GM23338 (cell line): ENCODE measurements around the gene KCNB1. TPM values are rescaled to one million over a fixed set of nuclear protein-coding genes. Genes with fewer than 3 reads are reported as not detected.

Experiments used
- ATAC-seq: fragments of 200-7000 bp; cut with Tn5 transposase; 3 replicates; pipeline ENCODE4 v1.9.1; 2020
- DNase-seq: peaks from one replicate; pipeline ENCODE4 v3.0.0-alpha.2; 2015; ENCODE audit warnings: low spot score
- H2AFZ ChIP-seq: fragments of 200-600 bp; sonication (generic); 2 replicates; pipeline ENCODE4 v1.8.0; 2016; ENCODE audit warnings: antibody characterized with exemption, mild to moderate bottlenecking, moderate library complexity
- H3F3A ChIP-seq: fragments of 200-600 bp; sonication (generic); replicated peaks from 2 replicates; pipeline ENCODE4 v1.8.0; 2017; ENCODE audit warnings: antibody characterized with exemption, mixed run types, low read depth
- H3K27ac ChIP-seq: fragments of 200-600 bp; sonication (generic); 2 replicates; pipeline ENCODE4 v1.6.1; 2016; ENCODE audit warnings: low read depth
- H3K27me3 ChIP-seq: fragments of 200-600 bp; sonication (generic); 2 replicates; pipeline ENCODE4 v1.8.0; 2016; ENCODE audit warnings: mild to moderate bottlenecking, mixed run types, moderate library complexity; ENCODE audit not compliant: insufficient read depth
- H3K36me3 ChIP-seq: fragments of 200-600 bp; sonication (generic); 2 replicates; pipeline ENCODE4 v1.8.0; 2016; ENCODE audit warnings: mild to moderate bottlenecking; ENCODE audit not compliant: insufficient read depth
- H3K4me1 ChIP-seq: fragments of 200-600 bp; sonication (generic); 2 replicates; pipeline ENCODE4 v1.8.0; 2016; ENCODE audit warnings: mild to moderate bottlenecking, moderate library complexity; ENCODE audit not compliant: insufficient read depth
- H3K4me2 ChIP-seq: fragments of 200-600 bp; sonication (generic); 2 replicates; pipeline ENCODE4 v1.7.1; 2017; ENCODE audit warnings: mixed run types
- H3K4me3 ChIP-seq: fragments of 200-600 bp; sonication (generic); 2 replicates; pipeline ENCODE4 v1.6.1; 2016; ENCODE audit warnings: mixed run types
- H3K79me2 ChIP-seq: fragments of 200-600 bp; sonication (generic); replicated peaks from 2 replicates; pipeline ENCODE4 v1.8.0; 2017; ENCODE audit warnings: mild to moderate bottlenecking; ENCODE audit not compliant: insufficient read depth
- H3K9me2 ChIP-seq: fragments of 200-600 bp; sonication (generic); 2 replicates; pipeline ENCODE4 v1.8.0; 2017; ENCODE audit not compliant: insufficient read depth
- H4K20me1 ChIP-seq: fragments of 200-600 bp; sonication (generic); replicated peaks from 2 replicates; pipeline ENCODE4 v1.8.0; 2017; ENCODE audit warnings: mild to moderate bottlenecking; ENCODE audit not compliant: insufficient read depth
- H3K27ac Mint-ChIP-seq: 2 replicates; pipeline ENCODE4 v1.8.0; 2020; ENCODE audit warnings: inconsistent platforms, mild to moderate bottlenecking, moderate library complexity, mixed read lengths
- H3K27me3 Mint-ChIP-seq: 3 replicates; pipeline ENCODE4 v1.8.0; 2022; ENCODE audit warnings: low read depth, mild to moderate bottlenecking, moderate library complexity, mixed read lengths, inconsistent platforms; ENCODE audit not compliant: insufficient read depth, poor library complexity
- H3K36me3 Mint-ChIP-seq: 3 replicates; pipeline ENCODE4 v1.8.0; 2021; ENCODE audit warnings: low read depth, mild to moderate bottlenecking, inconsistent platforms, moderate library complexity, mixed read lengths
- H3K4me1 Mint-ChIP-seq: 3 replicates; pipeline ENCODE4 v1.8.0; 2020; ENCODE audit warnings: mild to moderate bottlenecking, inconsistent platforms, mixed read lengths
- H3K4me3 Mint-ChIP-seq: 3 replicates; pipeline ENCODE4 v1.8.0; 2021; ENCODE audit warnings: moderate library complexity, mild to moderate bottlenecking, inconsistent platforms, mixed read lengths
- H3K9me3 Mint-ChIP-seq: 3 replicates; pipeline ENCODE4 v1.8.0; 2020; ENCODE audit warnings: moderate library complexity, mild to moderate bottlenecking, inconsistent platforms, mixed read lengths
- CREB1 ChIP-seq: fragments of 250-450 bp; sonication (Bioruptor Pico); IDR thresholded peaks from 2 replicates; pipeline ENCODE4 v1.5.0; 2020; ENCODE audit warnings: low read depth, mild to moderate bottlenecking, moderate library complexity
- NANOG ChIP-seq: IDR thresholded peaks from 2 replicates; pipeline ENCODE4 v1.6.1; 2016; ENCODE audit warnings: antibody characterized with exemption, borderline replicate concordance
- POLR2AphosphoS5 ChIP-seq: IDR thresholded peaks from 2 replicates; pipeline ENCODE4 v1.6.1; 2016; ENCODE audit warnings: antibody characterized with exemption, low read depth
- STAT1 ChIP-seq: IDR thresholded peaks from one replicate; pipeline ENCODE4 v1.6.1; 2016; ENCODE audit warnings: antibody characterized with exemption; ENCODE audit not compliant: unreplicated experiment
- ZNF114 ChIP-seq: fragments of 250-450 bp; sonication (Bioruptor Pico); IDR thresholded peaks from 2 replicates; pipeline ENCODE4 v1.5.0; 2020; ENCODE audit warnings: mild to moderate bottlenecking, moderate library complexity
- ZNF331 ChIP-seq: fragments of 250-450 bp; sonication (Bioruptor Pico); IDR thresholded peaks from 2 replicates; pipeline ENCODE4 v1.5.0; 2020; ENCODE audit warnings: low read depth, mild to moderate bottlenecking, moderate library complexity
- polyA plus RNA-seq: library from polyadenylated mRNA; unstranded; fragments of >200 nt; fragmentation: Nextera tagmentation; extraction: Ambion mirVana; gene quantifications from 2 replicates; pipeline ENCODE4 v1.2.1, GENCODE V29; 2016
- total RNA-seq: library from RNA; depleted of rRNA; stranded (reverse); fragments of >200 nt; shearing (Covaris generic); gene quantifications from 2 replicates; pipeline ENCODE4 v1.2.3, GENCODE V29; 2014
- TF ChIP-seq, protein P1 (sequence below): IDR thresholded peaks from 2 replicates; pipeline ENCODE4 v1.6.1; 2016; ENCODE audit warnings: antibody characterized with exemption
- TF ChIP-seq, protein P2 (sequence below), 2 experiments: fragments of 200-600 bp in 1 of 2; sonication (generic) in 1 of 2; conservative IDR thresholded peaks; 2 replicates each; pipeline versions ENCODE4 v1.5.1 to v1.6.1; 2016 to 2017; ENCODE audit warnings: antibody characterized with exemption in 2 of 2, low read depth in 2 of 2, mild to moderate bottlenecking in 2 of 2, moderate library complexity in 1 of 2

KCNB1 gene
- total and polyA plus RNA-seq, 2 experiments from 2014 or later: 0.28 to 0.29 TPM

DNA sequence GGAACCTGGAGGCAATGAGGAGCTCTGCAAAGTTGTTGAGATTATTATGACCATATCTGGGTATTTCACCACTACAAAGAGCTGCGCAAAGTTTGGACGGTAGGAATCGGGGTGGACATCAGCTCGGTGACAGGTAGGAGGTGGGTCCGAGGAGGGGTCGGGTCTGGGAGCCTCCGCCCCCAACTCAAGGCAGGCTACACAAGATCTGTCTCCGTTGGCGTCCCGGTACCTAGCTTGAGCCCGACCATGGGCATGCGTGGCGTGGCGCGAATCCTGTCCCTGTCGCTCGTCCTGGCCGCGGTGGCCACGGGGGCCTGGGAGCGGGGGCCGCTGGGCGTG is 164.4 kb downstream of the KCNB1 start:
- Histone ChIP-seq H3K27ac (no peak overlapping the region), H3K9me2 (0 out of 2 replicates have a peak, but pooled peaks cover under 1% of the 10 kb centered on the region), H3K4me3 (peak overlapping the region; percentile 88), H4K20me1 (no peaks in the 10 kb centered on the region; the same call in 1 of the 2 replicates), H3K4me2 (peak overlapping the region; percentile 94), H3F3A (no peaks in the 10 kb centered on the region), H3K4me1 (peaks cover 10% of the 10 kb centered on the region; the same call in 1 of the 2 replicates), H3K79me2 (no peaks in the 10 kb centered on the region), H3K36me3 (no peaks in the 10 kb centered on the region; the same call in 1 of the 2 replicates), H2AFZ (peak overlapping the region; percentile 96), H3K27me3 (peaks cover 54% of the 10 kb centered on the region)
- Mint-ChIP-seq H3K27me3 (peaks cover 50% of the 10 kb centered on the region), H3K27ac (no peak overlapping the region), H3K4me1 (peaks cover 16% of the 10 kb centered on the region), H3K9me3 (peaks cover 2% of the 10 kb centered on the region; the same call in 2 of the 3 replicates), H3K36me3 (no peaks in the 10 kb centered on the region; the same call in 2 of the 3 replicates), H3K4me3 (peak overlapping the region; percentile 83)
- ATAC-seq (peak; percentile 36), DNase-seq (peak; percentile 42)
- TF ChIP-seq, protein P1, sequence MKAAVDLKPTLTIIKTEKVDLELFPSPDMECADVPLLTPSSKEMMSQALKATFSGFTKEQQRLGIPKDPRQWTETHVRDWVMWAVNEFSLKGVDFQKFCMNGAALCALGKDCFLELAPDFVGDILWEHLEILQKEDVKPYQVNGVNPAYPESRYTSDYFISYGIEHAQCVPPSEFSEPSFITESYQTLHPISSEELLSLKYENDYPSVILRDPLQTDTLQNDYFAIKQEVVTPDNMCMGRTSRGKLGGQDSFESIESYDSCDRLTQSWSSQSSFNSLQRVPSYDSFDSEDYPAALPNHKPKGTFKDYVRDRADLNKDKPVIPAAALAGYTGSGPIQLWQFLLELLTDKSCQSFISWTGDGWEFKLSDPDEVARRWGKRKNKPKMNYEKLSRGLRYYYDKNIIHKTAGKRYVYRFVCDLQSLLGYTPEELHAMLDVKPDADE: no peak
- TF ChIP-seq, protein P2, sequence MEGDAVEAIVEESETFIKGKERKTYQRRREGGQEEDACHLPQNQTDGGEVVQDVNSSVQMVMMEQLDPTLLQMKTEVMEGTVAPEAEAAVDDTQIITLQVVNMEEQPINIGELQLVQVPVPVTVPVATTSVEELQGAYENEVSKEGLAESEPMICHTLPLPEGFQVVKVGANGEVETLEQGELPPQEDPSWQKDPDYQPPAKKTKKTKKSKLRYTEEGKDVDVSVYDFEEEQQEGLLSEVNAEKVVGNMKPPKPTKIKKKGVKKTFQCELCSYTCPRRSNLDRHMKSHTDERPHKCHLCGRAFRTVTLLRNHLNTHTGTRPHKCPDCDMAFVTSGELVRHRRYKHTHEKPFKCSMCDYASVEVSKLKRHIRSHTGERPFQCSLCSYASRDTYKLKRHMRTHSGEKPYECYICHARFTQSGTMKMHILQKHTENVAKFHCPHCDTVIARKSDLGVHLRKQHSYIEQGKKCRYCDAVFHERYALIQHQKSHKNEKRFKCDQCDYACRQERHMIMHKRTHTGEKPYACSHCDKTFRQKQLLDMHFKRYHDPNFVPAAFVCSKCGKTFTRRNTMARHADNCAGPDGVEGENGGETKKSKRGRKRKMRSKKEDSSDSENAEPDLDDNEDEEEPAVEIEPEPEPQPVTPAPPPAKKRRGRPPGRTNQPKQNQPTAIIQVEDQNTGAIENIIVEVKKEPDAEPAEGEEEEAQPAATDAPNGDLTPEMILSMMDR (conservative IDR thresholded peaks at IDR 0.05; ENCODE audit: low read depth in 2 of 2): no peak
- no peak for TF ChIP-seq POLR2AphosphoS5

DNA sequence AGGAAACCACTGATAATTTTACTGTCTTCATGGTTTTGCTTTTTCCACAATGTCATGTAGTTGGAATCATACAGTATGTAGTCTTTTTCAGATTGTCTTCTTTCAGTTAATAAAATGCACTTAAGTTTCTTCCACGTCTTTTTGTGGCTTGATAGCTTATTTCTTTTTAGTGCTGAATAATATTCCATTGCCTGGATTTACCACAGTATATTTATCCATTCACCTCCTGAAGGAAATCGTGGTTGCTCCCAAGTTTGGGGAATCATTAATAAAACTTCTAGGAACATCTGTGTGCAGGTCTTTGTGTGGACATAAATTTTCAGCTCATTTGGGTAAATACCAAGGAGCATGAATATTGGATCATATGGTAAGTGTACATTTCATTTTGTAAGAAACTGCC is 165.8 kb downstream of the KCNB1 start:
- no peak for DNase-seq
- H2AFZ ChIP-seq: no peak overlapping the region
- no peaks in the 10 kb centered on the region for H3F3A ChIP-seq
- H3K79me2 ChIP-seq: no peaks in the 10 kb centered on the region
- no peaks in the 10 kb centered on the region; the same call in 1 of the 2 replicates for H4K20me1 ChIP-seq
- H3K27me3 ChIP-seq: peaks cover 54% of the 10 kb centered on the region
- peaks cover 2% of the 10 kb centered on the region; the same call in 2 of the 3 replicates for H3K9me3 Mint-ChIP-seq
- peaks cover 16% of the 10 kb centered on the region for H3K4me1 Mint-ChIP-seq
- no peak overlapping the region for H3K27ac Mint-ChIP-seq
- peaks cover 51% of the 10 kb centered on the region for H3K27me3 Mint-ChIP-seq
- H3K9me2 ChIP-seq: 0 out of 2 replicates have a peak, but pooled peaks cover 5% of the 10 kb centered on the region
- no peak overlapping the region for H3K4me3 Mint-ChIP-seq
- H3K4me1 ChIP-seq: peaks cover 10% of the 10 kb centered on the region; the same call in 1 of the 2 replicates
- H3K4me3 ChIP-seq: no peak overlapping the region
- no peak for TF ChIP-seq CREB1 (CRISPR knock-in tag)
- TF ChIP-seq, protein P2 (conservative IDR thresholded peaks at IDR 0.05; ENCODE audit: low read depth in 2 of 2): no peak
- no peak for TF ChIP-seq ZNF114 (CRISPR knock-in tag)
- no peak for TF ChIP-seq STAT1
- no peak for TF ChIP-seq ZNF331
- TF ChIP-seq NANOG: no peak
- H3K4me2 ChIP-seq: no peak overlapping the region
- no peak for ATAC-seq
- no peak overlapping the region for H3K27ac ChIP-seq
- H3K36me3 ChIP-seq: no peaks in the 10 kb centered on the region; the same call in 1 of the 2 replicates
- no peaks in the 10 kb centered on the region; the same call in 2 of the 3 replicates for H3K36me3 Mint-ChIP-seq
